Endothelial cell of umbilical vein (primary cell): ENCODE measurements around the gene SSC5D.

ENCODE experiments used
- CTCF ChIP-seq, 2 donors: IDR thresholded peaks; 1 replicate in 1 of 2; 2 replicates in 1 of 2; pipeline ENCODE4 v1.5.1; 2011; ENCODE audit warnings: low read length in 2 of 2, mild to moderate bottlenecking in 2 of 2, moderate library complexity in 2 of 2, control low read depth in 1 of 2, inconsistent platforms in 1 of 2, low read depth in 1 of 2; ENCODE audit not compliant: insufficient read depth in 1 of 2; ENCODE audit errors: extremely low read depth in 1 of 2
- EZH2 ChIP-seq: IDR thresholded peaks from 2 replicates; pipeline ENCODE4 v1.6.1; 2012; ENCODE audit warnings: borderline replicate concordance, low read depth, mild to moderate bottlenecking, moderate library complexity, low read length, inconsistent platforms; ENCODE audit not compliant: severe bottlenecking
- JUN ChIP-seq: IDR thresholded peaks from 2 replicates; pipeline ENCODE4 v1.6.1; 2011; ENCODE audit warnings: borderline replicate concordance, low read depth; ENCODE audit not compliant: insufficient read length, insufficient read depth
- MYC ChIP-seq: IDR thresholded peaks from one replicate; pipeline ENCODE4 v1.6.1; 2011; ENCODE audit warnings: mild to moderate bottlenecking, low read depth, low read length
- POLR2A ChIP-seq: IDR thresholded peaks from 2 replicates; pipeline ENCODE4 v1.6.1; 2012; ENCODE audit warnings: low read depth, mild to moderate bottlenecking, control low read depth, low read length
- POLR2AphosphoS5 ChIP-seq: IDR thresholded peaks from 2 replicates; pipeline ENCODE4 v1.6.1; 2012; ENCODE audit warnings: low read depth, mild to moderate bottlenecking, control low read depth, low read length, moderate library complexity; ENCODE audit not compliant: insufficient read depth
- TF ChIP-seq, protein P1 (sequence below): IDR thresholded peaks from 2 replicates; pipeline ENCODE4 v1.6.1; 2011; ENCODE audit not compliant: insufficient read depth, insufficient read length

- TF ChIP-seq EZH2 (no peak), CTCF (IDR thresholded peaks at IDR 0.05; ENCODE audit: extremely low read depth in 1 of 2, insufficient read depth in 1 of 2, low read depth in 1 of 2, low read length in 2 of 2) (no peak), POLR2A (no peak), POLR2AphosphoS5 (no peak), MYC (no peak), JUN (no peak)
- TF ChIP-seq, protein P1, sequence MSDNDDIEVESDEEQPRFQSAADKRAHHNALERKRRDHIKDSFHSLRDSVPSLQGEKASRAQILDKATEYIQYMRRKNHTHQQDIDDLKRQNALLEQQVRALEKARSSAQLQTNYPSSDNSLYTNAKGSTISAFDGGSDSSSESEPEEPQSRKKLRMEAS, result no peak
These were observed 14.1 kb downstream of the SSC5D start for GRCh38 chr19:55502197-55502952.
